Activated CD8-positive, alpha-beta memory T cell treated with anti-CD3 and anti-CD28 coated beads, Interleukin-2, amount 10 ng/mL, durations not matched to agents 7 days and 5 days (primary cell): Measurements from ENCODE around the gene NR1H4. TPM values are rescaled to one million over a fixed set of nuclear protein-coding genes. Genes with fewer than 3 reads are reported as not detected.
A peak's percentile ranks its signal among the peaks of the same experiment; 100 is the strongest.
"Not testable (repeated sequence)": the region's sequence is repeated elsewhere in the genome, so short reads cannot be mapped to it uniquely, and the experiment has no call there.

ENCODE experiments used
- ATAC-seq: fragments of 150-1000 bp; cut with Tn5 transposase; one replicate; pipeline ENCODE4 v1.10.0; 2021; ENCODE audit warnings: moderate library complexity
- CTCF ChIA-PET: fragments of 350-600 bp; sonication (Branson Sonifier 250); formaldehyde crosslinking; loops from one replicate; lab custom pipeline; 2021; ENCODE audit warnings: antibody characterized with exemption; lab: Charles Lee
- DNase-seq: peaks from one replicate; pipeline ENCODE4 v3.0.0-alpha.2; 2020
- H3K27ac Mint-ChIP-seq: one replicate; pipeline ENCODE4 v1.8.0; 2021; ENCODE audit warnings: mild to moderate bottlenecking, mixed read lengths
- H3K27me3 Mint-ChIP-seq: one replicate; pipeline ENCODE4 v1.8.0; 2021; ENCODE audit warnings: mixed read lengths
- H3K36me3 Mint-ChIP-seq: one replicate; pipeline ENCODE4 v1.8.0; 2021; ENCODE audit warnings: mild to moderate bottlenecking, mixed read lengths
- H3K4me1 Mint-ChIP-seq: one replicate; pipeline ENCODE4 v1.8.0; 2021; ENCODE audit warnings: mixed read lengths
- H3K4me3 Mint-ChIP-seq: one replicate; pipeline ENCODE4 v1.8.0; 2021; ENCODE audit warnings: mild to moderate bottlenecking, moderate library complexity, mixed read lengths
- H3K9me3 Mint-ChIP-seq: one replicate; pipeline ENCODE4 v1.8.0; 2022; ENCODE audit warnings: low read depth, mixed read lengths
- total RNA-seq, 2 experiments: library from RNA; stranded (reverse); gene quantifications; one replicate each; pipeline ENCODE4 v1.2.3, GENCODE V29; 2021

NR1H4 gene
- total RNA-seq, 2 experiments from 2014 or later = not detected

- Mint-ChIP-seq H3K27me3 (peaks cover 31% of the 10 kb centered on the region), H3K27ac (no peak overlapping the region), H3K36me3 (no peaks in the 10 kb centered on the region), H3K4me1 (peaks cover 5% of the 10 kb centered on the region), H3K9me3 (no peaks in the 10 kb centered on the region), H3K4me3 (no peak overlapping the region)
- CTCF ChIA-PET = no interaction called here
- ATAC-seq = no peak
- no peak for DNase-seq
Measured at GRCh38 chr12:100567945-100568344, 94.3 kb downstream of the NR1H4 start.

DNA sequence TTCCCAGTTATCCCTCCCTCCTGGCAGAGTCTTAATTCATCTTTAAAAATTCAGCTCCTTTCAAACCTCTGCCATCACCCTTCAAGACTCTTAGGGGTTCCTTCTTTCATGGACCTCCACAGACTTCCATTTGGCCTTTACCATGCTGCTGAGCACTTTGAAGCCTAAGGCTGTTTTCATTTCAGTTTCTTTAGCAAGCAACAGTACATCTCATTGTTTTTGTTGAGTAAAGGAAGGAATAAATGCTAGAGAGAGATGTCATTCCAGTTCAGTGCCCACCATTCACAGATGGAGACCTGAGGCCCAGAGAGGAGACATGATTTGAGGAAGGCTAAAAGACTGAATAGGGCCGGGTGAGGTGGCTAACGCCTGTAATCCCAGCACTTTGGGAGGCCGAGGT, 98.5 kb downstream of the NR1H4 start:
- H3K27me3 Mint-ChIP-seq = peaks cover 43% of the 10 kb centered on the region
- no peak for DNase-seq
- peaks cover 17% of the 10 kb centered on the region for H3K4me1 Mint-ChIP-seq
- peak overlapping the region; percentile 19 for H3K4me3 Mint-ChIP-seq
- H3K9me3 Mint-ChIP-seq = no peaks in the 10 kb centered on the region
- no peak for ATAC-seq
- no peaks in the 10 kb centered on the region for H3K36me3 Mint-ChIP-seq
- no peak overlapping the region for H3K27ac Mint-ChIP-seq
- CTCF ChIA-PET = no interaction called here

DNA sequence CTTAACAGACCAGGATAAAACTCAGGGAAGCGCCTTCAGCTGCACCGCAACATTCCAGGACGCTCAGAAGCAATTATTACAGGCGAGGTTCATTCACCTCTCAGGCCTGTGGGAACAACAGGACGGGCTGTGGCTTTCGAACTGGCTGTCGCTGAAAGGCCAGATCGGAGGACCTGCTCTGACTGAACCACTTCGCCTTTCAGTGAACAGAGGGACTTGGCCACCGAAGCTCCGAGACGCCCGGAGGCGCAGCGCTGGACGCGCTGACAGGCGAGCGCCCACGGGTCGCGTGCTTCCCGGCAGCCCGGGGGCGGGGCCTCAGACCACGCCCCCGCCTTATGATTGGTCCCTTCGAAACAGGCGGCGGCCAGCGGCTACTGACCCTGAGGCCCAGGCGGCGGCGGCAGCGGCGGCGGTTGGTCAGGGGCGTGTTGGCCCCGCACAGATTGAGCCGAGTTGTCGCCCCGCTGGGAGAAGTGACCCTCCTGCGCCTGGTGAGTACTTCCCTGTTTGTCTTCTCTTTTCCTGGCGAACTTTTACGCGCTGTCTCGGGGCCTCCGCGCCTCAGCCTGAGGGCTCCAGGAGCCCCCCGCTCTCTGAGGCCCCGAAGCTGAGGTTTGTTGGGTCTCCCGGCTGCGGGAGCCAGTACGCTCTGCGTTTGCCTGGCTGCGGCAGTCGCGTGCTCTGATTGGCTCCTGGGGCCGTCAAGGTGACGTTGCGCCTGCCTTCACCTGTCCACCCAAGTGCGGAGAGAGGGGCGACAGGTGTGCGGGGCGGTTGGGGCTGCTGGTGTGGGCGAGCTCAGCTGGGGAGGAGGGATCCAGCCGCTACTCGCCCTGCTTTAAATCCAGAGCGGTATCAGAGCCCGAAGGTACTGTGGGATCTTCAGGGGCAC, 99.9 kb downstream of the NR1H4 start, which contains the start of gene GAS2L3:
Gene GAS2L3, plus strand, starts transcription at position 393 of the 895 bp plus-strand sequence. CDS start 21,221 bp downstream, outside the sequence.
- H3K27ac Mint-ChIP-seq = peak within 1 kb of the TSS; percentile 73
- peak; percentile 97 for ATAC-seq
- CTCF ChIA-PET = interaction anchor here (0.9 kb wide), 1 partner anchor 18 kb away, joined by 3 read pairs; no protein-coding TSS in a partner anchor
- peaks cover 13% of the 10 kb centered on the region for H3K4me1 Mint-ChIP-seq
- no peaks in the 10 kb centered on the region for H3K36me3 Mint-ChIP-seq
- peak; percentile 70 for DNase-seq
- peak within 1 kb of the TSS; percentile 85 for H3K4me3 Mint-ChIP-seq
- H3K27me3 Mint-ChIP-seq = peaks cover 38% of the 10 kb centered on the region
- H3K9me3 Mint-ChIP-seq = no peaks in the 10 kb centered on the region

GRCh38 chr12:100574187-100575074, 100.8 kb downstream of the NR1H4 start:
- no peak overlapping the region for H3K27ac Mint-ChIP-seq
- CTCF ChIA-PET = no interaction called here
- H3K36me3 Mint-ChIP-seq = no peaks in the 10 kb centered on the region
- no peaks in the 10 kb centered on the region for H3K9me3 Mint-ChIP-seq
- DNase-seq = no peak
- no peak for ATAC-seq
- H3K4me1 Mint-ChIP-seq = peaks cover 13% of the 10 kb centered on the region
- peak overlapping the region; percentile 85 for H3K4me3 Mint-ChIP-seq
- H3K27me3 Mint-ChIP-seq = peaks cover 35% of the 10 kb centered on the region

GRCh38 chr12:100576331-100577036, 102.8 kb downstream of the NR1H4 start:
- DNase-seq (no peak), ATAC-seq (no peak)
- no peaks in the 10 kb centered on the region for H3K9me3 Mint-ChIP-seq
- no peaks in the 10 kb centered on the region for H3K36me3 Mint-ChIP-seq
- peaks cover 33% of the 10 kb centered on the region for H3K27me3 Mint-ChIP-seq
- no peak overlapping the region for H3K27ac Mint-ChIP-seq
- no peak overlapping the region for H3K4me3 Mint-ChIP-seq
- H3K4me1 Mint-ChIP-seq = peaks cover 13% of the 10 kb centered on the region
- CTCF ChIA-PET = no interaction called here

DNA sequence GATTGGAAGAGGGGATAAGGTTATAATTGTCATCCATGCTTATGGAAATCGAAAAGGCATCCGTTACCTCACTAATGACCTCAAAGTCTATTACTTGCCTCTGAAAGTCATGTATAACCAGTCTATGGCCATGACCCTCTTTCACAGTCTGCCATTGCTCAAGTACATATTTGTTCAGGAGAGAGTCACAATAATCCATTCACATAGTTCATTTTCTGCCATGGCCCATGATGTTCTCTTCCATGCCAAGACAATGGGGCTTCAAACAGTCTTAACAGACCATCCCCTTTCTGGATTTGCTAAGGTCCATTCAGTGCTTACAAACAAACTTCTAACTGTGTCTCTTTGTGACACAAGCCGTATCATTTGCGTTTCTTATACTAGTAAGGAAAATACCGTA, 105.3 kb downstream of the NR1H4 start:
- peaks cover 8% of the 10 kb centered on the region for H3K4me1 Mint-ChIP-seq
- ATAC-seq (no peak), DNase-seq (no peak)
- no peak overlapping the region for H3K27ac Mint-ChIP-seq
- no peaks in the 10 kb centered on the region for H3K36me3 Mint-ChIP-seq
- peaks cover 23% of the 10 kb centered on the region for H3K27me3 Mint-ChIP-seq
- peaks cover 6% of the 10 kb centered on the region for H3K9me3 Mint-ChIP-seq
- CTCF ChIA-PET = no interaction called here
- H3K4me3 Mint-ChIP-seq = no peak overlapping the region

GRCh38 chr12:100579844-100580243, 106.2 kb downstream of the NR1H4 start:
- Mint-ChIP-seq H3K27me3 (peaks cover 14% of the 10 kb centered on the region), H3K4me3 (no peak overlapping the region), H3K4me1 (no peaks in the 10 kb centered on the region), H3K36me3 (no peaks in the 10 kb centered on the region), H3K27ac (no peak overlapping the region), H3K9me3 (peaks cover 6% of the 10 kb centered on the region)
- no peak for DNase-seq
- ATAC-seq = no peak
- CTCF ChIA-PET = no interaction called here

- no peak overlapping the region for H3K4me3 Mint-ChIP-seq
- H3K9me3 Mint-ChIP-seq = peaks cover 15% of the 10 kb centered on the region
- CTCF ChIA-PET = interaction anchor here (0.7 kb wide), 1 partner anchor 301 kb away, joined by 3 read pairs; no protein-coding TSS in a partner anchor
- no peaks in the 10 kb centered on the region for H3K4me1 Mint-ChIP-seq
- H3K27me3 Mint-ChIP-seq = peaks cover 3% of the 10 kb centered on the region
- DNase-seq (no peak), ATAC-seq (no peak)
- H3K36me3 Mint-ChIP-seq = no peaks in the 10 kb centered on the region
- no peak overlapping the region for H3K27ac Mint-ChIP-seq
Measured at GRCh38 chr12:100584256-100584655, 110.6 kb downstream of the NR1H4 start.

- DNase-seq (no peak), ATAC-seq (no peak)
- H3K36me3 Mint-ChIP-seq = no peaks in the 10 kb centered on the region
- CTCF ChIA-PET = no interaction called here
- peaks cover 3% of the 10 kb centered on the region for H3K9me3 Mint-ChIP-seq
- H3K27me3 Mint-ChIP-seq = no peaks in the 10 kb centered on the region
- H3K4me3 Mint-ChIP-seq = no peak overlapping the region
- H3K27ac Mint-ChIP-seq = no peak overlapping the region
- no peaks in the 10 kb centered on the region for H3K4me1 Mint-ChIP-seq
Measured at GRCh38 chr12:100591979-100592378, 118.3 kb downstream of the NR1H4 start.

GRCh38 chr12:100593490-100593889, 119.8 kb downstream of the NR1H4 start:
- CTCF ChIA-PET = no interaction called here
- Mint-ChIP-seq H3K9me3 (no peaks in the 10 kb centered on the region), H3K27me3 (no peaks in the 10 kb centered on the region), H3K4me3 (no peak overlapping the region), H3K36me3 (no peaks in the 10 kb centered on the region), H3K27ac (no peak overlapping the region), H3K4me1 (no peaks in the 10 kb centered on the region)
- ATAC-seq = no peak
- DNase-seq = no peak

GRCh38 chr12:100601626-100602025, 128.0 kb downstream of the NR1H4 start:
- Mint-ChIP-seq H3K36me3 (no peaks in the 10 kb centered on the region), H3K27me3 (no peaks in the 10 kb centered on the region), H3K27ac (no peak overlapping the region), H3K4me3 (no peak overlapping the region), H3K9me3 (no peaks in the 10 kb centered on the region), H3K4me1 (no peaks in the 10 kb centered on the region)
- ATAC-seq = no peak
- CTCF ChIA-PET = no interaction called here
- no peak for DNase-seq

DNA sequence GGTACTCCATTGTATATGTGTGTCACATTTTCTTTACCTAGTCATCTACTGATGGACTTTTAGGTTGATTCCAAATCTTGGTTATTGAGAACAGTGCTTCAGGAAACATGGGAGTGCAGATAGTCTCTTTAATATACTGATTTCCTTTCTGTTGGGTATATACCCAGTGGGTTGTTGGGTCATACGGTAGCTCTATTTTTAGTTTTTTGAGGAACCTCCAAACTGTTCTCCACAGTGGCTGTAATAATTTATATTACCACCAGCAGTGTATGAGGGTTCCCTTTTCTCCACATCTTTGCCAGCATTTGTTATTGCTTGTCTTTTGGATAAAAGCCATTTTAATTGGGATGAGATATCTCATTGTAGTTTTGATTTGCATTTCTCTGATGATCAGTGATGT, 129.3 kb downstream of the NR1H4 start:
- not testable (repeated sequence) for H3K36me3 Mint-ChIP-seq, H3K9me3 Mint-ChIP-seq, H3K27me3 Mint-ChIP-seq

GRCh38 chr12:100608776-100609175, 135.1 kb downstream of the NR1H4 start:
- Mint-ChIP-seq H3K27ac (no peak overlapping the region), H3K9me3 (no peaks in the 10 kb centered on the region), H3K27me3 (no peaks in the 10 kb centered on the region), H3K36me3 (no peaks in the 10 kb centered on the region), H3K4me1 (no peaks in the 10 kb centered on the region), H3K4me3 (no peak overlapping the region)
- DNase-seq = no peak
- no peak for ATAC-seq
- CTCF ChIA-PET = no interaction called here

More for the DNA sequence above, 129.3 kb downstream of the NR1H4 start:
- CTCF ChIA-PET, H3K4me3 Mint-ChIP-seq, DNase-seq, H3K4me1 Mint-ChIP-seq, ATAC-seq, H3K27ac Mint-ChIP-seq: not testable (repeated sequence)
